HG02840 (cell line): ENCODE measurements around the gene TMEM82.

Source experiments
- ATAC-seq: cut with Tn5 transposase; IDR thresholded peaks from one replicate; pipeline ENCODE4 v1.9.1; 2021; ENCODE audit warnings: mild to moderate bottlenecking, moderate library complexity, moderate number of reproducible peaks; ENCODE audit not compliant: unreplicated experiment, low FRiP score

The TMEM82 gene

GRCh38 chr1:15755021-15755645 is 12.8 kb downstream of the TMEM82 start:
- ATAC-seq: no peak

DNA sequence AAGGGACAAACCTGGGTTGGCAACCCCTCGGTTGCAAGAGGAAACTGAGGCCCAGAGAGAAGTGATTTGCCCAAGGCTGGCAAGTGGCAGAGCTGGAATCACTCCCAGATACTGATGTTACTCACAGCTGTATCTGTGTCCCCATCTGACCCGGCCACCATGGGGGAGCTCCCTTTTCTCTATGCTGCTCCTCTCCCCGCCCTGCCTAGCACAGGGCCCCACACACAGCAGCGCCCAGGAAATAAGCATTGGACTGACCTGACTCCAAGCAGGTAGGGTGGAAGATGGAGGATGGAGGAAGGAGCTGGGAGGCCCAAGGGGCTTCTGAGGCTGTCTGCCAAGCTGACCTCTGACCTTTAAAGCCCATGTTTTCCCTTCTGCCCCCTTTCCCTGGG is 13.3 kb downstream of the TMEM82 start:
- ATAC-seq: no peak

- no peak for ATAC-seq
Observed at GRCh38 chr1:15756143-15757015, 14.1 kb downstream of the TMEM82 start.

GRCh38 chr1:15757016-15757543 is 14.8 kb downstream of the TMEM82 start:
- ATAC-seq: no peak

DNA sequence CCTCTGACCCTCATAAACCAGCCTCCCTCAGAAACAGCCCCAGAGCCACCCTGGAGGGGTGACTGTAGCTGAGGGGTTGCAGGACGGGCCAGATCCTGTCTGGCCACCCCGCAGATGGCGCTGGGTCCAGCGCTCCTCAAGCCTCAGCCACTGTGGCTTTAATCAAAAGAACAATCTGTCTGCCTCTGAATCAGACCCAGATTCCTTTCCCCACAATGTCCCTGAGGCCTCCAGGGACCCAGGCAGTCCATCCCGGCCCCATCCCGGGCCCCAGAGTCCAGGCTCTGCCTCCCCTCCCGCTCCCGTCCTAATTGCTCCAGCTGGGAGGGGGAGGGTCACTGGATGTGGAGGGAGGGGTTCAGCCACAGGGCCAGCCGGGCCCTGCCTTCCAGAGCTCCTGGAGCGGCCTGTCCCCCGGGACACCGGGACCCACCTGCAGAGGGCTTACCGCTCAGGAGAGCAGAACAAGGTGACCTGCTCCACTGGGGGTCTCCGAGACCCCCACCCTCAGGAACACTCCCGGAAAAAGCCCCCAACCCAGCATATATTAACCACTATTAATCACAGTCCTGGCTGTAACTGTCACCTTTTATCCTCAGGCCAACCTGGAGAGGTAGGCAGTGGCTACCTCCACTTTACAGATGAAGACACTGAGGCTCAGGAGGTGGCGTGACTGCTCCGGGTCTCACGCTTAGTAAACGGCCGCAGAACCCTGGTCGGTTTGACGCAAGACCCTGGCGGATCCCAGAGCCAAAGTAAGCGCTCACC is 15.5 kb downstream of the TMEM82 start:
- no peak for ATAC-seq

DNA sequence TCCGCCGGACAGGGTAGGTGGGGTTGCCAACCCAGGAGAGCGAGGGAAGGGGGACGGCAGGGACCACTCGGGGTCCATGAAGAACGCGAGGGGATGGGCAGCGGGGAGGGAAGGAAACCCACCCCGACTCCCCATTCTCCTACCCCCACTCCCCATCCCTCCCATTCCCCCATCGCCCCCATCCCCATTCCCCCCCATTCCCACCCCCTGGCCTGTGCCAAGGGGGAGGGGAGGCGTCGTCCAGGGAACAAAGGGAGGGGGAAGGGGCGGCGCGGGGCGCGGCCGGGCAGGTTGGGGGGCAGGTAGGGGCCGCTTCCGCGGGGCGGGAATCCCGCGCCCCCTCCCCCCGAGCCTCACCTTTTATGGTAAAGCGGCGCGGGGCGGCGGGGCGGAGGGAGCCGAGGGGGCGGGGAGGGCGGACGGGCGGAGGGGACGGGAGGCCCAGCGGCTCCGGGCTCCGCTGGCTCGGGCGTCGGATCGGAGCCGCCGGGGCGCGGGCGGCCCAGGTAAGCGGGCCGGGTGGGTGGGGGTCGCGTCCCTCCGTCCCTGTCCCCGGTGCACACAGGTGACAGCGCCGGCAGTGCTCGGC is 16.1 kb downstream of the TMEM82 start, which contains the start of gene FBLIM1:
FBLIM1 (plus strand) TSS at position 453 of the 589 bp plus-strand sequence. CDS start 6,189 bp downstream, outside the sequence.
- no peak for ATAC-seq

- no peak for ATAC-seq
Observed at GRCh38 chr1:15758953-15759661, 16.8 kb downstream of the TMEM82 start.

DNA sequence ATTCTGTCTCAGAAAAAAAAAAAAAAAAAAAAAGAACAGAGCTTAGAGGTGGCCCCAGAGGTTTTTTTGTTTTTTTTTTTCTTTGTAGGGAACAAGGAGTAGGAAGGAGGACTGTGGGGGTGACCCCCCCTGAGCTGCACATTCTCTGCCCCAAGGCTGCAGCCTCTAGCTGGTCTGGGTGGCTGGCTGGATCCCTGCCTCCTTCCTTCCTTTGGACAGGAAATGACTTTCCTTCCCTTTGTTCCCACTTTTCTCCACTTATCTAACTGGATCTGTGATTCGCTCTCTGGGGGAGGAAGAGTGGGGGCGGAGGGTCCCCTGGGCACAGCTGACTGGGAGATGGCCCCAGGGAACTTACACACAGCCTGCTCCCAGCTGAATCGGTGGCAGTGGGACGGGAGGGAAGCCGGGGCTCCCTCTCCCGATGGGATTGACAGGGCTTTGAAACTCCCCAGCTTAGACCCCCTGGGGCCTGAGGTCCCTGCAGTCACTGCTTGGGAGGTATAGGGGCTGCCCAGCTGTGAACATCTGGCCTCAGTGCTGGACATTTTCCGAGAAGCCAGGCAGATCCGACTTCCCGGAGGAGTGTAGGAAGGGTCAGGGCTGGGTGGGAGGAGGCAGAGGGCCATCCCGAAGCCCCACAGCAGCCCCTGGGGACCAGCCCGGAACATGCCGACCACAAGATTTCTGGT is 18.4 kb downstream of the TMEM82 start:
- ATAC-seq: no peak

- no peak for ATAC-seq
Observed at GRCh38 chr1:15761366-15762128, 19.2 kb downstream of the TMEM82 start.

GRCh38 chr1:15762546-15762945 is 20.2 kb downstream of the TMEM82 start:
- ATAC-seq: no peak

- no peak for ATAC-seq
Observed at GRCh38 chr1:15764269-15764764, 22.0 kb downstream of the TMEM82 start.

DNA sequence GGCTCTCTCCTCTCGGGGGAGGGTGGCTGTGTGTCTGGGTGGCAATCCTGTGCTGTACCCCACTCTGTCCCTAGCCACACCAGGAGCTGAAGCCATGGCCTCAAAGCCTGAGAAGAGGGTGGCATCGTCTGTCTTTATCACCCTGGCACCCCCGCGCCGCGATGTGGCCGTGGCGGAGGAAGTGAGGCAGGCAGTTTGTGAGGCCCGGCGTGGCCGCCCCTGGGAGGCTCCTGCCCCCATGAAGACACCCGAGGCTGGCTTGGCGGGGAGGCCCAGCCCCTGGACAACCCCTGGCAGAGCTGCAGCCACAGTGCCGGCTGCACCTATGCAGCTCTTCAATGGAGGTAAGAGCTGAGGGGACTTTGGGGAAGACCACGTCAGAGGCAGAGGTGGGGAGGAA is 22.6 kb downstream of the TMEM82 start:
- no peak for ATAC-seq

DNA sequence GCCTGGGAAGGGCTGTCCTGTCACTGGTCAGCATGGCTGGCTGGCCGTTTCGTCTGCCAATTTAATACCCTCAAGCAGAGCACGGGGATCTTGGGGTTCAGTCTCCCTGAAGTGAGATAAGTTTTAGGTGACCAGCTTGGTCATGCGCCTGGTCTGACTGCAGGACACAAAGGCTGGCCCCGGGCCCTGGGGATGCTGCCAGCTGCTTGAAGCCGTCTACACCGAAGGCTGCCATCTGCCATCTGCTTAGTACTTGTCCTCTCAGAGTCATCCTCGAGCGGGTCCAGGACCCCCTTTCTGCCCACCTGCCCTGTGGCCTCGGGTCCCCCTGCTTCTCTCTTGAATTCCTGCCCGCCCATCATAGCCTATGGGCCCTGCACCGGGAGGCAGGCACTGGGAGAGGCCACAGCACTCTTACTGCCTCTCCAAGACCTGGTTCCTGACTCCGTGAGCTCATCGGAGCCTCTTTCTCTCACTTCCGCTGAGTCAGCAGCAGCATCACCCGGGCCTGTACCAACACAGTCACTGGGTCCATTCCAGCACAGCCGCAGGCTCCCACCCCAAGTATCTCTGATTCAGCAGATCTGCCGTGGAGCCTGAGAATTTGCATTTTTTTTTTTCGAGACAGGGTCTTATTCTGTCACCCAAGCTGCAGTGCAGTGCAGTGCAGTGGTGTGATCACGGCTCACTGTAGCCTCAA is 23.3 kb downstream of the TMEM82 start:
- no peak for ATAC-seq

- ATAC-seq: no peak
Observed at GRCh38 chr1:15767941-15768340, 25.6 kb downstream of the TMEM82 start.

DNA sequence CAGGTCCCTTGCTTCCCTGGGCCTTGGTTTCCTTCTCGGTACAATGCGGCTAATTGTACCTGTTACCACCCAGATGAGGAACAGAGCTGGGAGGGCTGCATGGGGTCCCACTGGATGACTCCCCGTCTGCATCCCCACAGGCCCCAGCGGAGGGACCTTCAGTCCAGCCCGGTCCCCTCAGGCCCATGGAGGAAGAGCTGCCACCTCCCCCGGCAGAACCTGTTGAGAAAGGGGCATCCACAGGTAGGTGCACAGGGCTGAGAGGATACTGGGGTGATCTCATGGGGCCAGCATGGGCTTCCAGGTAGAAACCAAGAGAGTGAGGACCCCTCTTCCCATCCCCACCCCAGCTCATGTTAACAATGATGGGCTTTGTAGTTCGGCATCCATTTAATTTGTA is 26.1 kb downstream of the TMEM82 start:
- no peak for ATAC-seq

GRCh38 chr1:15770313-15770962 is 28.1 kb downstream of the TMEM82 start:
- ATAC-seq: no peak

- no peak for ATAC-seq
Observed at GRCh38 chr1:15771836-15772515, 29.7 kb downstream of the TMEM82 start.
